K562 treated with DMSO at 1 percent for 24 hours (cell line): ENCODE results near the gene GPR17. TPM values are rescaled to one million over a fixed set of nuclear protein-coding genes. Genes with fewer than 3 reads are reported as not detected.

Experiments used
- total RNA-seq: library from RNA; unstranded; fragments of 300-600 nt; gene quantifications from 2 replicates; pipeline ENCODE4 v1.2.3, GENCODE V29; 2022; ENCODE audit warnings: low read depth; ENCODE audit not compliant: insufficient read depth

Gene GPR17, protein sequence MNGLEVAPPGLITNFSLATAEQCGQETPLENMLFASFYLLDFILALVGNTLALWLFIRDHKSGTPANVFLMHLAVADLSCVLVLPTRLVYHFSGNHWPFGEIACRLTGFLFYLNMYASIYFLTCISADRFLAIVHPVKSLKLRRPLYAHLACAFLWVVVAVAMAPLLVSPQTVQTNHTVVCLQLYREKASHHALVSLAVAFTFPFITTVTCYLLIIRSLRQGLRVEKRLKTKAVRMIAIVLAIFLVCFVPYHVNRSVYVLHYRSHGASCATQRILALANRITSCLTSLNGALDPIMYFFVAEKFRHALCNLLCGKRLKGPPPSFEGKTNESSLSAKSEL
- not detected in 2 replicates for total RNA-seq

DNA sequence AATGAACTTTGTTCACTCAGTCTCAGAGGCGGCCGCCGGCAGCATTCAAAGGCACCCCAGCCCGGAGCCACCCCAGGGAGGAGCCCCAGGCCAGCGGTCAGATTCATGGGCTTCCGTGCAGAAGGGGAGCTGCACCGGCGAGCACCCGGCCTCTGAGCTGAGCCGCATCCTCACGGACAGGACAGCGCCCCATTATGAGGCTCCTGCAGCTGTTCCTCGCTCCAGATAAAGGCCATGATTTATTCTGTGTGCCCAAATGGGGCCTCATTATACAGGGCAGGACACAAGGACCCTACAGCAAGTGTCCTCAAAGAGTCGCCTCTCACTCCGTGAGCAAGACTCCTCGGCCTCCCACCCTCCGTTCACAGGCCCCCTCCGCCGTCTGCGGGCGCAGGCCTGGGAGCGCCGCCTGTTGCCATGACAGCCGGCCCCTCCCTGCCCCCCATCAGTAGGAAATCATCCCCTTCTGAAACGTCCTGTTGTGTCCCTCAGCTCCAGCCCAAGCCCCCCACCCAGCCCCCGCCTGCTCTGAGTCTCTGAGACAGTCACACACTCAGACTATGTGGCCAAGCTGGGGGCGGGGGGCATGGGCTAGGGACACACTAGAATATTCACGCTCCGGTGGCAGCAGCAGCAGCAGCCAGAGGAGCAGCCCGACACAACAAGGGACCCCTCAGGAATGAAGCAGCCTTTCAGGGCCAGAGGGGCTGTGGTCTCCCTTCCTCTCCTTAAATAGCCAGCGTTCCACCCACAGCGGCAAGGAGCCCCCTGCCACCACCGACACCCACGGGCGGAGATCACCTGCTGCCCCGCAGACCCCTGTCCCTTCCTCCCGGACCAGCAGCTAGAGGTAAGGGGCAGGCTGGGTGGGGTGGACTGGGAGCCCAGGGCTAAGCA, at the start of gene GPR17:
Gene GPR17, plus strand, starts transcription at position 759 of the 897 bp plus-strand sequence. CDS start 4,583 bp downstream, outside the sequence.

DNA sequence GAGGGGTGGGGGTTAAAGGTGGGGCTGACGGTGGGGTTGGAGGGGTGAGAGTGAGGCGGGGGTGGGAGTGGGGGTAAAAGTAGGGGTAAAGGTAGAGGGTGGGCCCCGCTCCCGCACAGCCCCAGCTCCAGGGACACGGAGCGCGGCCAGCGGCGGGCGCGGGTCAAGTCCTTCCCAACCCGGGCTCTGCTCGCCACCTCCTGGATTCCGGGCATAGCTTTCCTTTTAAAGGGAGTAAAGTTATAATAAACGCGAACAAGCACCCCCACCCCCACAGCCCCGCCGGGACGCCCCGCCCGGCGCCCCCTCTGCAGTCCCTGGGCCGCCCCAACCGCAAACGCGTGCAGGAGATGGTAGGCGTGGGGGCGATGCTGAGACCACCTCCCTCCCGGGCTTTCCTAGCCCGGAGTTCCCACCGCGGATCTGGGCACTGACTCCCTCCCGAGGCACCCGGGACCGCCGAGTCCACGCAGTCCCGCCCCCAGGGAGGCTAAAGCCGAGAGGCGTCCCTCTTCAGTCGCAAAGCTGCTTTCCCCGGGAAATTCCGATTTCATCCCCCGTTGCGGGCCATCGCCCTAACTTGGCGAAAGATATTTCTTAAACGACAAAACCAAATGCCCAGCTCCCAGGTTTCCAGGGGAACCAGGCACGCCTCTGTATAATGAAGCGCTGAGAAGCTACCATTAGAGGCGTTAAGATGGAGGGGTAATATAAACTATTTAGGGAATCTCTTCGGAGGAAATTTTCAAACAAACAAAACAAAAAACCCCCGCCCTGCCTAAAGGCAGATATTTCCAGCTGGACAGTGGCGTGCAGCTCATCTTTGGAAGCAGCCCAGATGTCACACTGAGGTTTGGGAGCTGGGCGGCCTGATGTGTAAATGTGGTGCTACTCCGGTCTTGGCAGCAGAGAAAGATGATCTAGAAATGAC, 29.6 kb downstream of the GPR17 start, which contains the start of gene LIMS2:
Gene LIMS2, minus strand, starts transcription at position 200 of the 931 bp plus-strand sequence. CDS start 506 bp downstream, outside the sequence.

DNA sequence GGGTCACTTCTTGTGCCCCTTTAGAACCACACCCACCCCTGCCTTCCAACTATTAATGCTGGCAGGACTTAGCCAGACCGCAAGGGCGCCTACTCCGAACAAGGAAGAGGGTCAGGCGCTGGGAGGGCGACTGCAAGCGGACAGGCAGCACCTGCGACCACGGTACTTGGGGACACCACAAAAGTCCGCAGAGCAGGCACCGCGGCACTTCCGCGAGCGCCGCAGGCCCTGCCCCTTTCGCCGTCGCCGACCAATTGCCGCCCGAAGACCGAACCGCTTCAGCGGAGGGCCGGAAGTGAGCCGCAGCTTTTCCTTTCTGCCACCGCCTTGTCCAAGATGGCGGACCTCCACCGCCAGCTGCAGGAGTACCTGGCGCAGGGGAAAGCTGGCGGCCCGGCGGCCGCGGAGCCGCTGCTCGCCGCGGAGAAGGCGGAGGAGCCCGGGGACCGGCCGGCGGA, 55.3 kb downstream of the GPR17 start, which contains the start of gene SFT2D3:
Gene SFT2D3, plus strand, starts transcription at position 305 of the 458 bp plus-strand sequence. Its CDS starts 32 bp downstream, at position 337.

Other genes starting within 250 kb of the GPR17 start
- 0.20 and 1.6 TPM in 2 replicates for gene PROC, start 227.7 kb upstream of the GPR17 start, total RNA-seq
- 34.9 and 35.7 TPM in 2 replicates for gene IWS1, start 119.7 kb upstream of the GPR17 start, total RNA-seq
- gene MYO7B, start 110.5 kb upstream of the GPR17 start, total RNA-seq, result not detected in 2 replicates
- not detected in 2 replicates for gene LIMS2, start 29.4 kb downstream of the GPR17 start, total RNA-seq
- gene SFT2D3, start 55.3 kb downstream of the GPR17 start, total RNA-seq, result 14.0 and 16.1 TPM in 2 replicates
- 15.2 and 17.0 TPM in 2 replicates for gene WDR33, start 165.0 kb downstream of the GPR17 start, total RNA-seq
- 22.3 and 22.8 TPM in 2 replicates for gene POLR2D, start 212.0 kb downstream of the GPR17 start, total RNA-seq
- gene AMMECR1L, start 239.8 kb downstream of the GPR17 start, total RNA-seq, result 6.0 and 8.0 TPM in 2 replicates